ENCODE results near the gene HBB.
"Not testable (repeated sequence)": the region's sequence is repeated elsewhere in the genome, so short reads cannot be mapped to it uniquely, and the experiment has no call there.

HBB gene

DNA sequence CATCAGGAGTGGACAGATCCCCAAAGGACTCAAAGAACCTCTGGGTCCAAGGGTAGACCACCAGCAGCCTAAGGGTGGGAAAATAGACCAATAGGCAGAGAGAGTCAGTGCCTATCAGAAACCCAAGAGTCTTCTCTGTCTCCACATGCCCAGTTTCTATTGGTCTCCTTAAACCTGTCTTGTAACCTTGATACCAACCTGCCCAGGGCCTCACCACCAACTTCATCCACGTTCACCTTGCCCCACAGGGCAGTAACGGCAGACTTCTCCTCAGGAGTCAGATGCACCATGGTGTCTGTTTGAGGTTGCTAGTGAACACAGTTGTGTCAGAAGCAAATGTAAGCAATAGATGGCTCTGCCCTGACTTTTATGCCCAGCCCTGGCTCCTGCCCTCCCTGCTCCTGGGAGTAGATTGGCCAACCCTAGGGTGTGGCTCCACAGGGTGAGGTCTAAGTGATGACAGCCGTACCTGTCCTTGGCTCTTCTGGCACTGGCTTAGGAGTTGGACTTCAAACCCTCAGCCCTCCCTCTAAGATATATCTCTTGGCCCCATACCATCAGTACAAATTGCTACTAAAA is at the start of gene HBB:
TSS of gene HBB (minus strand) at position 340 of the 579 bp plus-strand sequence. CDS start at position 290, 50 bp downstream.
- in situ Hi-C loops (cut with MboI; ENCODE audit: low sequenced_read_pairs) = no loop called here

DNA sequence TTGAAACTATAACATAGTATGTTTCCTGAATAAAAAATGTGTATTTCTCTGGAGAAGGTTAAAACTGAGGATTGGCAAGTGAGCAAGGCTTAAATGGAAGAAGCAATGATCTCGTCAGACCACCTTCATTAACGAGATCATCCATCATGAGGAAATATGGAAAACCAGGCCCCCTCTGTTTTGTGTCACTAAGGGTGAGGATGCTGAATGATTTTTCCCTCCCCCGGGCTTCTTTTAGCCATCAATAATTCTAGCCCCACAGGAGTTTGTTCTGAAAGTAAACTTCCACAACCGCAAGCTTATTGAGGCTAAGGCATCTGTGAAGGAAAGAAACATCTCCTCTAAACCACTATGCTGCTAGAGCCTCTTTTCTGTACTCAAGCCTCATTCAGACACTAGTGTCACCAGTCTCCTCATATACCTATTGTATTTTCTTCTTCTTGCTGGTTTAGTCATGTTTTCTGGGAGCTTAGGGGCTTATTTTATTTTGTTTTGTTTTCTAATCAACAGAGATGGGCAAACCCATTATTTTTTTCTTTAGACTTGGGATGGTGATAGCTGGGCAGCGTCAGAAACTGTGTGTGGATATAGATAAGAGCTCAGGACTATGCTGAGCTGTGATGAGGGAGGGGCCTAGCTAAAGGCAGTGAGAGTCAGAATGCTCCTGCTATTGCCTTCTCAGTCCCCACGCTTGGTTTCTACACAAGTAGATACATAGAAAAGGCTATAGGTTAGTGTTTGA is 48.7 kb upstream of the HBB start:
- in situ Hi-C loops (cut with MboI; ENCODE audit: low sequenced_read_pairs) = no loop called here

DNA sequence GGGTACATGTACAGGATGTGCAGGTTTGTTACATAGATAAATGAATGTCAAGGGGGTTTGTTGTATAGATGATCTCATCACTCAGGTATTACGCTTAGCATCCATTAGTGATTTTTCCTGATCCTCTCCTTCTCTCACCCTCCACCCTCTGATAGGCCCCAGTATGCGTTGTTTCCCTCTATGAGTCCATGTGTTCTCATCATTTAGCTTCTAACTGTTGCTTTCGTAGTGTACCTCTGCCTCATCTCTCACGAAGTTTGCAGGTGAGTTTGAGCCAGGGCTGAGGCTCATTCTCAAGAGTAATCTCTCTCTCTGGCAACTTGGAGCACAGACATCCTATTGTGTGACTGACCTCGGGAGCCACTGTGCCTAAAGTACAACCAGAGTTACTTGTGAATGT is 47.5 kb upstream of the HBB start:
- in situ Hi-C loops (cut with MboI; ENCODE audit: low sequenced_read_pairs) = no loop called here

DNA sequence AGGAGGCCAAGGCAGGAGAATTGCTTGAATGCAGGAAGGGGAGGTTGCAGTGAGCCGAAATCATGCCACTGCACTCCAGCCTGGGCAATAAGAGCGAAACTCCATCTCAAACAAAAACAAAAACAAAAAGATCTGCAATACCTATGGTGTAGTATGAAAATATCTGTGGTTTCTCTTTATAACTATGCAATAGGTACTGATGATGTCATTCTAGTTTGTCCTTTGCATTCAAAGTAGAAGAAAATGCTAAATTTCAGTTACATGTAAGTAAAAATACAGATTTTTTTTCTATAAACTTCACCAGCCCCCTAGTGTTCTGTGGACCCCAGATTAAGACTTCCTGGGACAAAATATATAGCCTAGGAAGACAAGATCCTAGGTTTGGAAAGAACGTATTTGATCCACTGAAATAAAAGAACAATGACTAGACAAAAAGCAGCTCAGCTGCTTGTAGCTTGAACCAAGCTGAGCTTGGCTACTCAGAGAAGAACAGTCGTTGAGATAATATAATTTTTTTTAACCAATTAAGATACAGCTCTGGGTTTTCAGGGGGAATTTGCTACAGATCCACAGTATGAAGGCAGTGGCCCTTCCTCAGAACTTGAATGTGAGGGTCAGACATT is 45.6 kb upstream of the HBB start:
- in situ Hi-C loops (cut with MboI; ENCODE audit: low sequenced_read_pairs) = no loop called here

DNA sequence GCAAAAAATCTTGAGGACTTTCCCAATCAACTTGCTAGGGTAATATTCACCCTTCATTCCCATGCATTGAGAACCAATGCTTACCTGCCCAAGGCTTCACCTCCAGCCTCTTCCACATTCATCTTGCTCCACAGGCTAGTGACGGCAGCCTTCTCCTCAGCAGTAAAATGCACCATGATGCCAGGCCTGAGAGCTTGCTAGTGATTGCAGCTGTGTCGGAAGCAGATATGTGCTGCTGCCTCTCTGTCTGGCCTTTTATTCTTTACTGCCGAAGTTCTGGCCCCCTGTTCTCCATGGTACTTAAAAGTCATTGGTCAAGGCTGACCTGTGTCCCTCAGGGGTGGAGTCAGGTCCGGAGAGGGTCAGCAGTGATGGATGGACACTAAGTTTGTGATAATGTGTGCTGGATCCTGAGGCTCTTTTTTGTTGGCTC is 42.9 kb upstream of the HBB start, which contains the start of gene HBE1:
TSS of gene HBE1 (minus strand) at position 231 of the 433 bp plus-strand sequence. CDS start at position 176, 55 bp downstream.
- in situ Hi-C loops (cut with MboI; ENCODE audit: low sequenced_read_pairs) = no loop called here

DNA sequence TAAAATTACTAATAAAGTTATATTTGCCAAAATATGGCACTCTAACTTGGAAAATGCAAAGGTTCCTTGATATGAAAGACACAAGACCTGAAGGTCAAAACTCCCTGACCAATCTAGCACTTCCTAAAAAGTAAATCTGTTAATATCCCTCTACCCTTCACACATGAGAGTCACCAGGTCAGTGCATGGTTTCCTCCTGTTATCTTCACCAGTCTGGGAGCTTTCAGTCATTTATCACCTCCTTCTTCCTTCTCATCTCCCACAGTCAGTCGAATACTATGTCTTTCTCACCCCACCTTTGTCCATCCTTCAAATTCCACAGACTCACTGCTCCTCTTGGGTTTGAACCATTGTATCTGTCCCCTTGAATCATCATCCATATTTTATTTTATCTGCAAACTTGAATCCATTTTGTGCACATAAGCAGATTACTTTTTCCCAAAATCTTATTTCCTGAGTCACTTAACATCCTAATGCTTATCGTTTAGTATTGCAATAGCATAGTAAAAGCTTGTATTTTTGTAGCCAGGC is 40.2 kb upstream of the HBB start:
- in situ Hi-C loops (cut with MboI; ENCODE audit: low sequenced_read_pairs) = no loop called here

DNA sequence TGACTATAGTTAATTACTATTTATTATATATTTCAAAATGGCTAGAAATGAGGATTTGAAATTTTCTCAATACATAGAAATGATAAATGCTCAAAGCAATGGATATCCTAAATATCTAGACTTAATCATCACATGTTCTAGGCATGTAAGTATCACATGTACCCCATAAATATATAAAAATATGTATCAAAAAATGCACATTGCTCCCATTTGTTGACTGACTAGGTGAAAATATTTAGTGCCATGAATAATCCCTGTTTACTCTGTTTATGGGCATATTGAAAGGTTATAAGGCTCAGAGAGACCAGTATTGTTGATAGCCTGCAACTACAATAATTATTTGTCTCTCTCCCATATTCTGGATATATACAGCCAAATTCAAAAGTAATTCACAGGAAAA is 39.7 kb upstream of the HBB start:
- in situ Hi-C loops (cut with MboI; ENCODE audit: low sequenced_read_pairs) = no loop called here

DNA sequence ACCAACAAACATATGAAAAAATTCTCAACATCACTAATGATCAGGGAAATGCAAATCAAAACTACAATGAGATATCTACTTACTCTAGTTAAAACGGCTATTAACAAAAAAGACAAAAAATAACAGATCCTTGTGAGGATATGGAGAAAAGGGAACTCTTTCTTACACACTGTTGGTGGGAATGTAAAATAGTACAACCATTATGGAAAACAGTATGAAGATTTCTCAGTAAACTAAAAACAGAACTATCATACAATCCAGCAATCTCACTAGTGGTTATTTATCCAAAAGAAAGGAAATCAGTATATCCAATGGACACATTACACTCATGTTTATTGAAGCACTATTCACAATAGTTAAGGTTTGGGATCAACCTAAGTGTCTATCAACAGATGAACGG is 39.0 kb upstream of the HBB start:
- in situ Hi-C loops (cut with MboI; ENCODE audit: low sequenced_read_pairs) = no loop called here

DNA sequence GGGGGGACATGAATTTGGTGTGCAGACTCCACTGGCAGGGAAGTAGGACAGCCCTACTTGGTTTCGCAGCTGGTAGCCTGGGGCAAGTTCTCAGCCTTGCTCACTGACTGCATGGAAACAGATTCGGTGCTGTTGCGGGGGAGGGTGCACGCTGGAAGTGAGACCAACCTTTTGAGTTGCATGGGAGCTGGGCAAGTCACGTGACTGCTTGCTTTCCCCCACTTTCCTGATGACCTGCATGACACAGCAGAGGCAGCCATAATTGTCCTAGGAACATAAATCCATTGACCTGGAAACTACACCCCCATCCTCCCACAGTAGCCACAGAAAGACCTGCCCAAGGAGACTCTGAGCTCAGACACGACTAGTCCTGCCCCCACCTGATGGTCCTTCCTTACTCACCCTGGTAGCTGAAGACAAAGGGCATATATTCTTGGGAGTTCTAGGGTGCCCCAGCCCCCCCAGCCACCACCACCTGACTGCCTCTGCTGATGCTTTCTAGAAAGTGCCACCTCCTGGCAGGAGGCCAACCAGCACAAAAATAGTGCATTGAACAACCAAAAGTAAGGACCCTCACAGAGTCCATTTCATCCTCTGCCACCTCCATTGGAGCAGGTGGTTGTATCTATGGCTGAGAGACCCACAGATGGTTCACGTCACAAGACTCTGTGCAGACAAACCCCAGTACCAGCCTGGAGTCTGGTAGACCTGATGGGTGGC is 31.8 kb upstream of the HBB start:
- in situ Hi-C loops (cut with MboI; ENCODE audit: low sequenced_read_pairs) = no loop called here

DNA sequence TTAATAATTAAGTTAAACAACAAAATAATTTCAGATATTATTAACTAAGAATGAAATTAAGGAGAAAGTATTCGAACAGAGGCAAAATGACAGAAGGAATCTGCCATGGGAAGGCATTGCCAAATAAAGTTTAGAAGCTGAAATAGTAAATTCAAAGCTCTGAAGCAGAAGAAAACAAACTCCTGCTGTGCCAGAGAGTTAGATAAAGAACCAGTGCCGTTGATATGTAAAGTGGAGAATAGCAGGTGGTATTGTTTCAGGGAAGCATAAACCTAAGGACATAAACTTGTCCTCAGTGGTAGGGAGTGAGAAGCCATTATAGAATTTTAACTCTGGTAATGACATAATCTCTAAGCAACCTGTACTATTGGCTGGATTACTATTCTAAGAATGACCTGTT is 30.4 kb upstream of the HBB start:
- in situ Hi-C loops (cut with MboI; ENCODE audit: low sequenced_read_pairs) = no loop called here

DNA sequence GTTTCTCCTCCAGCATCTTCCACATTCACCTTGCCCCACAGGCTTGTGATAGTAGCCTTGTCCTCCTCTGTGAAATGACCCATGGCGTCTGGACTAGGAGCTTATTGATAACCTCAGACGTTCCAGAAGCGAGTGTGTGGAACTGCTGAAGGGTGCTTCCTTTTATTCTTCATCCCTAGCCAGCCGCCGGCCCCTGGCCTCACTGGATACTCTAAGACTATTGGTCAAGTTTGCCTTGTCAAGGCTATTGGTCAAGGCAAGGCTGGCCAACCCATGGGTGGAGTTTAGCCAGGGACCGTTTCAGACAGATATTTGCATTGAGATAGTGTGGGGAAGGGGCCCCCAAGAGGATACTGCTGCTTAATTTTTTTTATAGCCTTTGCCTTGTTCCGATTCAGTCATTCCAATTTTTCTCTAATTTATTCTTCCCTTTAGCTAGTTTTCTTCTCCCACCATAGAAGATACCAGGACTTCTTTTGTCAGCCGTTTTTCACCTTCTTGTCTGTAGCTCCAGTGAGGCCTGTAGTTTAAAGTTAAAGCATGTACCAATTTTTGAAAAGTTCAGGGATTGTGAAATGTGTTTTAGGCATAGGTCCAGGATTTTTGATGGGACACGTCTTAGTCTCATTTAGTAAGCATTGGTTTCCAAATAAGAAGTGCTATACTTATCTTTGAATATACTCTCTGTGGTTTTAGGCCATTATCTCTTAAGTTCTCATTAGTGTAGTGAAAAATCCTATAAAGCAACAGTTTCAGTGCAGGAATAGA is 28.0 kb upstream of the HBB start, which contains the start of gene HBG2:
TSS of gene HBG2 (minus strand) at position 136 of the 768 bp plus-strand sequence. CDS start at position 83, 53 bp downstream.
- in situ Hi-C loops (cut with MboI; ENCODE audit: low sequenced_read_pairs) = not testable (repeated sequence)

DNA sequence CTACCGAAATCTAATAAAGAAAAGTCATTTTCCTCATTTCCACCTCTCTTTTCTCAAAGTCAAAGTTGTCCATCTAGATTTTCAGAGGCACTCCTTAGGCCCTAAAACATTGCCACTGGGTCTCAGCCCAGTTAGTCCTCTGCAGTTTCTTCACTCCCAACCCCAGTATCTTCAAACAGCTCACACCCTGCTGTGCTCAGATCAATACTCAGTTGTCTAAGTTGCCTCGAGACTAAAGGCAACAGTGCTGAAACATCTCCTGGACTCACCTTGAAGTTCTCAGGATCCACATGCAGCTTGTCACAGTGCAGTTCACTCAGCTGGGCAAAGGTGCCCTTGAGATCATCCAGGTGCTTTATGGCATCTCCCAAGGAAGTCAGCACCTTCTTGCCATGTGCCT is 27.2 kb upstream of the HBB start:
- in situ Hi-C loops (cut with MboI; ENCODE audit: low sequenced_read_pairs) = not testable (repeated sequence)

DNA sequence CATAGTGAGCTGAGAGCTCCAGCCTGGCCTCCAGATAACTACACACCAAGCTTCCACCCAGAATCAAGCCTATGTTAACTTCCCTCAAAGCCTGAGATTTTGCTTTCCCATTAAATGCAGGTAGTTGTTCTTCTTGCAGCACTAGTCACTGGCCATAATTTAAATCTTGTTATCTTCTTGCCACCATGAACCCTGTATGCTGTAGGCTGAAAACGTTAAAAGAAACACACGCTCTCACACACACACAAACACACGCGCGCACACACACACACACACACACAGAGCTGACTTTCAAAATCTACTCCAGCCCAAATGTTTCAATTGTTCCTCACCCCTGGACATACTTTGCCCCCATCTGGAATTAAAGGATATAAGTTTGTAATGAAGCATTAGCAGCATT is 26.6 kb upstream of the HBB start:
- in situ Hi-C loops (cut with MboI; ENCODE audit: low sequenced_read_pairs) = not testable (repeated sequence)

DNA sequence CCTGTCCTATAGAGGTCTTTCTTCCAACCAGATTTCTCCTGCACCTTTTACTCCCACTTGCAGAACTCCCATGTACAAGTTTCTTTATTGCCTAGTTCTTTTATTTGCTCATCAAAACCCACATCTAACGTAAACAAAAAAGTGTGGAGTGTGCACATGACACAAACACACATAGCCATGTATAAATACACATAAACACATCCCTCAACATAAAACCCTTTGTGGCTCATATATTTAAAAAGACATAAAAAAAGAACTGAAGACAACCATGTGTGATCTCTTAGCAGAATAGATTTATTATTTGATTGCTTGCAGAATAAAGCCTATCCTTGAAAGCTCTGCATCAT is 26.0 kb upstream of the HBB start:
- in situ Hi-C loops (cut with MboI; ENCODE audit: low sequenced_read_pairs) = no loop called here

DNA sequence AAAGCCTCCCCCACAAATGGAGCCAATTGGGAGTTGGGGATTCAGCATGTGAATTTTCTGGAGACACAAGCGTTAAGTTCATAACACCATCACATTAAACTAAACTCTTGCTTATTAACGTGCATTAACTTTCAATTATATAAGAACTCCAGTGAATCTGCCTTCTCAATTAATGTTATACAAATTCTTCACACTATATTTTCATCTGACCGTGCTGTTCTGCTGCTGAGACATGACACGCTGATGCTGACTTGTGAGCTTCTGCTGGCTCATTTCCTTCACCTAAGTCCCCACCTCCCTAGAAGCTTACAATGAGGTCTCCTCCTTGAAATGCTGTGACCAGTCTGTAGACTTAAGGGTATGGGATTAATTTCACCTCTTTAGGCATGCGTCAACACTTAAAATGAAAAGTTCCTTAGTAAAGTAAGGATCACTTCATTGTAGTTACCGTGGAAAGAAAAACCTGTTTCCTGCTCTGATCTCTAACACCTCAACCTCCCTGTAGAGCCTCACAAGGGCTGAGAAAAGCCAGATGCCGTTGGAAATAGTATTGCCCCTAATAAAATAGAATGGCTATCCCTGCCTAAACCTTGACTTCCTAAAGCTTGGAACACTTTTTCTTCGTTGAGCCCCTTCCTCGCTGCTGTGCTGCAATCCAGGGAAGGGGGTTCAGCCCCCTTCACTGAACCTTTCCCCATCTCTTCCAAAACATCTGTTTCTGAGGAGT is 25.5 kb upstream of the HBB start:
- in situ Hi-C loops (cut with MboI; ENCODE audit: low sequenced_read_pairs) = no loop called here

DNA sequence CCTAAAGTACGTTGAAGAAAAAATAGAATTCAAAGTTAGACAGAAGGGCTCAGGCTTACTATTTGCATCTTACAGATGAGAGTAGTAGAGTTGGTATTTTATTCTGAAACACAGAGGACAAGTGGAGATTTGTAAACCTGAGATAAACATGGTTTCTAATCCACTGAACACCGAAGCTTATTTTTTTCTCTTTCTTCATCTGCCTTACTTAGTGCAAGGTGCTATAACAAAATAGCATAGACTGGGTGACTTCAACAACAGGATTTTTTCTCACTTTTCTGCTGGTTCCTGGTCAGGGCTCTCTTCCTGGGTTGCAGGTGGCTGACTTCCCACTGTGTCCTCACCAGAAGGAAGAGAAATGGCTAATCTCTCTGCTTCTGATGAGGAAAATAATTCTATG is 24.9 kb upstream of the HBB start:
- in situ Hi-C loops (cut with MboI; ENCODE audit: low sequenced_read_pairs) = no loop called here

DNA sequence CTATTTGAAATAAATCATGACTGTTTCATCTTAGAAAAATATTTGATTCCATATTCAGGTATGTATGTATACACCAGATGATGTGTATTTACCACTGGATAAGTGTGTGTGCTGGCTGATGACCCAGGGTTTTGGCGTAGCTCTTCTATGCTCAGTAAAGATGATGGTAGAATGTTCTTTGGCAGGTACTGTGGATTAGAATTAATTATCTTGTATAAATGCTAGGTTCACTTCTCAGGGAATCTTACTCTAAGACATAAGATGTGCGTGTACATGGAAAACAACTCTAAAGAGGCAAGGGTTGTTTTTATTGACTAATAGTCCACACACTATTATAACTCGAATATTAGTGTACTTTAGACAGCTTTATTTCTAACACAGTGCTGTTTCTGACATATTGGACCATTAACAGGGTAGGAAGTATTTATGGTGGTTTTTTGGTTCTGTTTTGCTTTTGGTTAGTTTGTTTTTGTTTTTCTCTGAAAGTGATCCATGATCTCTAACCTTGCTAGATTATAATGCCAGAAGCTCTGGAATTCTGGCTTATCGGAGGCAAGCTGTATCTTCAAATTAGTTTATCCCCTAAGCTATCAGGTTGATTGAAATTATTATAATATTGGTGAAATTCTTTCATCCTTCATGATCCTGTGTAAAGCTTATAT is 23.8 kb upstream of the HBB start:
- in situ Hi-C loops (cut with MboI; ENCODE audit: low sequenced_read_pairs) = no loop called here

DNA sequence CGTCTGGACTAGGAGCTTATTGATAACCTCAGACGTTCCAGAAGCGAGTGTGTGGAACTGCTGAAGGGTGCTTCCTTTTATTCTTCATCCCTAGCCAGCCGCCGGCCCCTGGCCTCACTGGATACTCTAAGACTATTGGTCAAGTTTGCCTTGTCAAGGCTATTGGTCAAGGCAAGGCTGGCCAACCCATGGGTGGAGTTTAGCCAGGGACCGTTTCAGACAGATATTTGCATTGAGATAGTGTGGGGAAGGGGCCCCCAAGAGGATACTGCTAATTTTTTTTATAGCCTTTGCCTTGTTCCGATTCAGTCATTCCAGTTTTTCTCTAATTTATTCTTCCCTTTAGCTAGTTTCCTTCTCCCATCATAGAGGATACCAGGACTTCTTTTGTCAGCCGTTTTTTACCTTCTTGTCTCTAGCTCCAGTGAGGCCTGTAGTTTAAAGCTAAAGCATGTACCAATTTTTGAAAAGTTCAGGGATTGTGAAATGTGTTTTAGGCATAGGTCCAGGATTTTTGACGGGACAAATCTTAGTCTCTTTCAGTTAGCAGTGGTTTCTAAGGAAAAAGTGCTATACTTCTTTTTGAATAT is 23.0 kb upstream of the HBB start, which contains the start of gene HBG1:
TSS of gene HBG1 (minus strand) at position 51 of the 590 bp plus-strand sequence. CDS start 53 bp downstream, outside the sequence.
- in situ Hi-C loops (cut with MboI; ENCODE audit: low sequenced_read_pairs) = not testable (repeated sequence)

DNA sequence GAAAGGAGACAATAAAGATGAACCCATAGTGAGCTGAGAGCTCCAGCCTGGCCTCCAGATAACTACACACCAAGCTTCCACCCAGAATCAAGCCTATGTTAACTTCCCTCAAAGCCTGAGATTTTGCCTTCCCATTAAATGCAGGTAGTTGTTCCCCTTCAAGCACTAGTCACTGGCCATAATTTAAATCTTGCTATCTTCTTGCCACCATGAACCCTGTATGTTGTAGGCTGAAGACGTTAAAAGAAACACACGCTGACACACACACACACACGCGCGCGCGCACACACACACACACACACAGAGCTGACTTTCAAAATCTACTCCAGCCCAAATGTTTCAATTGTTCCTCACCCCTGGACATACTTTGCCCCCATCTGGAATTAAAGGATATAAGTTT is 21.6 kb upstream of the HBB start:
- in situ Hi-C loops (cut with MboI; ENCODE audit: low sequenced_read_pairs) = not testable (repeated sequence)
